Loucy (cell line): ENCODE measurements around the gene CBY3.

Source experiments
- EZH2phosphoT487 ChIP-seq: fragments of 200-600 bp; IDR thresholded peaks from 2 replicates; pipeline ENCODE4 v1.6.1; 2018; ENCODE audit warnings: antibody characterized with exemption, mild to moderate bottlenecking, moderate library complexity, borderline replicate concordance
- TF ChIP-seq, protein P1 (sequence below): fragments of 200-600 bp; sonication (generic); conservative IDR thresholded peaks from 2 replicates; pipeline ENCODE4 v1.5.1; 2014; ENCODE audit warnings: mild to moderate bottlenecking, antibody characterized with exemption, low read length

GRCh38 chr5:179729727-179730126 lies 48.9 kb upstream of the CBY3 start:
- TF ChIP-seq, protein P1, sequence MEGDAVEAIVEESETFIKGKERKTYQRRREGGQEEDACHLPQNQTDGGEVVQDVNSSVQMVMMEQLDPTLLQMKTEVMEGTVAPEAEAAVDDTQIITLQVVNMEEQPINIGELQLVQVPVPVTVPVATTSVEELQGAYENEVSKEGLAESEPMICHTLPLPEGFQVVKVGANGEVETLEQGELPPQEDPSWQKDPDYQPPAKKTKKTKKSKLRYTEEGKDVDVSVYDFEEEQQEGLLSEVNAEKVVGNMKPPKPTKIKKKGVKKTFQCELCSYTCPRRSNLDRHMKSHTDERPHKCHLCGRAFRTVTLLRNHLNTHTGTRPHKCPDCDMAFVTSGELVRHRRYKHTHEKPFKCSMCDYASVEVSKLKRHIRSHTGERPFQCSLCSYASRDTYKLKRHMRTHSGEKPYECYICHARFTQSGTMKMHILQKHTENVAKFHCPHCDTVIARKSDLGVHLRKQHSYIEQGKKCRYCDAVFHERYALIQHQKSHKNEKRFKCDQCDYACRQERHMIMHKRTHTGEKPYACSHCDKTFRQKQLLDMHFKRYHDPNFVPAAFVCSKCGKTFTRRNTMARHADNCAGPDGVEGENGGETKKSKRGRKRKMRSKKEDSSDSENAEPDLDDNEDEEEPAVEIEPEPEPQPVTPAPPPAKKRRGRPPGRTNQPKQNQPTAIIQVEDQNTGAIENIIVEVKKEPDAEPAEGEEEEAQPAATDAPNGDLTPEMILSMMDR = no peak
- no peak for TF ChIP-seq EZH2phosphoT487
